OCI-LY1 (cell line): ENCODE results near the gene DHRSX.

Experiments
- H2AFZ ChIP-seq: fragments of 200-600 bp; sonication (generic), shearing (Covaris generic); 2 replicates; pipeline ENCODE4 v1.6.0; 2014; ENCODE audit warnings: antibody characterized with exemption, mild to moderate bottlenecking, low read length
- H3F3A ChIP-seq: fragments of 200-600 bp; sonication (generic), shearing (Covaris generic); 2 replicates; pipeline ENCODE4 v1.6.0; 2014; ENCODE audit warnings: mild to moderate bottlenecking, antibody characterized with exemption, low read length, moderate library complexity; ENCODE audit not compliant: insufficient read depth
- H3K27ac ChIP-seq: fragments of 200-600 bp; sonication (generic); 2 replicates; pipeline ENCODE4 v1.5.1; 2014; ENCODE audit warnings: low read length, mixed run types, mild to moderate bottlenecking, low read depth; ENCODE audit not compliant: poor library complexity, severe bottlenecking
- H3K27me3 ChIP-seq: fragments of 200-600 bp; sonication (generic); 2 replicates; pipeline ENCODE4 v1.6.0; 2014; ENCODE audit warnings: antibody characterized with exemption, mild to moderate bottlenecking, low read length, moderate library complexity; ENCODE audit not compliant: insufficient read depth
- H3K36me3 ChIP-seq: fragments of 200-600 bp; sonication (generic); 2 replicates; pipeline ENCODE4 v1.6.1; 2014; ENCODE audit warnings: mild to moderate bottlenecking, antibody characterized with exemption, low read length, moderate library complexity, mixed read lengths; ENCODE audit not compliant: insufficient read depth
- H3K4me1 ChIP-seq: fragments of 200-600 bp; sonication (generic); 2 replicates; pipeline ENCODE4 v1.5.1; 2014; ENCODE audit warnings: mild to moderate bottlenecking, low read length, moderate library complexity; ENCODE audit not compliant: insufficient read depth, severe bottlenecking
- H3K4me2 ChIP-seq: fragments of 200-600 bp; sonication (generic), shearing (Covaris generic); 2 replicates; pipeline ENCODE4 v1.6.1; 2014; ENCODE audit warnings: low read length
- H3K4me3 ChIP-seq: fragments of 200-600 bp; sonication (generic); 2 replicates; pipeline ENCODE4 v1.5.1; 2014; ENCODE audit warnings: low read length, low read depth, mild to moderate bottlenecking, mixed read lengths; ENCODE audit not compliant: poor library complexity, severe bottlenecking
- H3K79me2 ChIP-seq: fragments of 200-600 bp; shearing (Covaris generic); 2 replicates; pipeline ENCODE4 v1.6.1; 2016; ENCODE audit warnings: mixed run types, low read length, mixed read lengths; ENCODE audit not compliant: insufficient read depth
- H3K9ac ChIP-seq: fragments of 200-600 bp; sonication (generic), shearing (Covaris generic); 2 replicates; pipeline ENCODE4 v1.6.1; 2014; ENCODE audit warnings: mild to moderate bottlenecking, low read length, mixed read lengths
- H3K9me2 ChIP-seq: fragments of 200-600 bp; sonication (generic), shearing (Covaris generic); 2 replicates; pipeline ENCODE4 v1.6.1; 2014; ENCODE audit warnings: low read depth, mild to moderate bottlenecking, low read length, mixed read lengths
- H3K9me3 ChIP-seq: fragments of 200-600 bp; shearing (Covaris generic); 2 replicates; pipeline ENCODE4 v1.6.1; 2014; ENCODE audit warnings: low read length, mixed read lengths
- H4K20me1 ChIP-seq: fragments of 200-600 bp; sonication (generic), shearing (Covaris generic); 2 replicates; pipeline ENCODE4 v1.6.0; 2016; ENCODE audit warnings: mild to moderate bottlenecking, low read length; ENCODE audit not compliant: insufficient read depth
- EZH2 ChIP-seq: fragments of 200-600 bp; sonication (generic), shearing (Covaris generic); IDR thresholded peaks from 2 replicates; pipeline ENCODE4 v1.8.0; 2017; ENCODE audit warnings: borderline replicate concordance, mixed run types, mild to moderate bottlenecking, antibody characterized with exemption, low read length, moderate library complexity, mixed read lengths
- TF ChIP-seq, protein P1 (sequence below): fragments of 200-600 bp; sonication (generic), shearing (Covaris generic); IDR thresholded peaks from 2 replicates; pipeline ENCODE4 v1.5.1; 2017; ENCODE audit warnings: mild to moderate bottlenecking, antibody characterized with exemption, low read length, moderate library complexity, mixed read lengths

DHRSX gene

GRCh38 chrX:2330910-2331309 is 169.9 kb downstream of the DHRSX start:
- no peaks in the 10 kb centered on the region for H3K27me3 ChIP-seq
- H3K4me2 ChIP-seq, result no peak overlapping the region
- no peaks in the 10 kb centered on the region for H4K20me1 ChIP-seq
- H3K27ac ChIP-seq, result no peak overlapping the region
- peaks cover under 1% of the 10 kb centered on the region for H3K4me1 ChIP-seq
- TF ChIP-seq EZH2, result no peak
- TF ChIP-seq, protein P1, sequence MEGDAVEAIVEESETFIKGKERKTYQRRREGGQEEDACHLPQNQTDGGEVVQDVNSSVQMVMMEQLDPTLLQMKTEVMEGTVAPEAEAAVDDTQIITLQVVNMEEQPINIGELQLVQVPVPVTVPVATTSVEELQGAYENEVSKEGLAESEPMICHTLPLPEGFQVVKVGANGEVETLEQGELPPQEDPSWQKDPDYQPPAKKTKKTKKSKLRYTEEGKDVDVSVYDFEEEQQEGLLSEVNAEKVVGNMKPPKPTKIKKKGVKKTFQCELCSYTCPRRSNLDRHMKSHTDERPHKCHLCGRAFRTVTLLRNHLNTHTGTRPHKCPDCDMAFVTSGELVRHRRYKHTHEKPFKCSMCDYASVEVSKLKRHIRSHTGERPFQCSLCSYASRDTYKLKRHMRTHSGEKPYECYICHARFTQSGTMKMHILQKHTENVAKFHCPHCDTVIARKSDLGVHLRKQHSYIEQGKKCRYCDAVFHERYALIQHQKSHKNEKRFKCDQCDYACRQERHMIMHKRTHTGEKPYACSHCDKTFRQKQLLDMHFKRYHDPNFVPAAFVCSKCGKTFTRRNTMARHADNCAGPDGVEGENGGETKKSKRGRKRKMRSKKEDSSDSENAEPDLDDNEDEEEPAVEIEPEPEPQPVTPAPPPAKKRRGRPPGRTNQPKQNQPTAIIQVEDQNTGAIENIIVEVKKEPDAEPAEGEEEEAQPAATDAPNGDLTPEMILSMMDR, result no peak
- H3K9me2 ChIP-seq, result no peaks in the 10 kb centered on the region
- no peak overlapping the region for H2AFZ ChIP-seq
- no peak overlapping the region for H3K4me3 ChIP-seq
- no peaks in the 10 kb centered on the region for H3F3A ChIP-seq
- peaks cover 2% of the 10 kb centered on the region; the same call in 1 of the 2 replicates for H3K36me3 ChIP-seq
- H3K9me3 ChIP-seq, result no peaks in the 10 kb centered on the region
- H3K79me2 ChIP-seq, result no peaks in the 10 kb centered on the region
- no peak overlapping the region for H3K9ac ChIP-seq

DNA sequence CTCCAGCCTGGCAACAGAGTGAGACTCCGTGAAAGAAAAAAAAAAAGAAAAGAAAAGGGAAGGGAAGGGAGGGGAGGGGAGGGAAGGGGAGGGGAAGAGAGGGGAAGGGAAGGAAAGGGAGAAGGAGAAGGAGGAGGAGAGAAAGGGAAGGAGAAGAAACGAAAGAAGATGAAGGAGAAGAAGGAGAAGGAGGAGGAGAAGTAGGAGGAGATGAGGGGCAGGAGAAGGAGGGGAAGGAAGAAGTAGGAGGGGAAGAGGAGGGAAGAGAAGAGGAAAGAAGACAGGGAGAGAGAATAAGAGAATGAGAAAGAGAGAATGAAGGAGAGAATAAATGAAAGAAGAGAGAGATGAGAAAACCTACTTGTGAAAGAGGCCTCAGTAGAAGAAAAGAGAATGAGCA is 170.3 kb downstream of the DHRSX start:
- H3K27me3 ChIP-seq, result no peaks in the 10 kb centered on the region
- H3K36me3 ChIP-seq, result peaks cover 4% of the 10 kb centered on the region; the same call in 1 of the 2 replicates
- no peak overlapping the region for H3K4me3 ChIP-seq
- H3K9me3 ChIP-seq, result no peaks in the 10 kb centered on the region
- H3F3A ChIP-seq, result no peaks in the 10 kb centered on the region
- no peak overlapping the region for H3K27ac ChIP-seq
- TF ChIP-seq EZH2, result no peak
- TF ChIP-seq, protein P1, result no peak
- no peaks in the 10 kb centered on the region for H3K79me2 ChIP-seq
- peaks cover 5% of the 10 kb centered on the region for H3K4me1 ChIP-seq
- no peak overlapping the region for H3K9ac ChIP-seq
- H3K4me2 ChIP-seq, result no peak overlapping the region
- no peaks in the 10 kb centered on the region for H4K20me1 ChIP-seq
- H3K9me2 ChIP-seq, result no peaks in the 10 kb centered on the region
- no peak overlapping the region for H2AFZ ChIP-seq

DNA sequence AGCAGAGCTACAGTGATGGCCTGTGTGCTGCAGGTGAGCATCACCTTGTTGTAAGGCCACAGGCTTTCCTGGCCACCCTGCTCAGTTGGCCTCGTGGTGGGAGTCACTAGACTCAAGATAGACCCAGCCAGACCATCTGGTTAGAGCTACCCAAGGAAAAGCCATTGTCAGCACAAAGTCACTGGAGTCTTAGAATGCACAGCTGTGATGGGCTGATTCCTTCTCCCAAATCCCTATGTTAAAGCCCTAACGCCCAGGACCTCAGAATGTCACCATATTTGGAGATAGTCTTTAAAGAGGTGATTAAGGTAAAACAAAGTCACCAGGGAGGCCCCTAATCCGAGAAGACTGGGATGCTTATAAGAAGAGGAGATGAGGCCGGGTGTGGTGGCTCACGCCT is 173.4 kb downstream of the DHRSX start:
- H3K4me3 ChIP-seq, result no peak overlapping the region
- H3K4me2 ChIP-seq, result no peak overlapping the region
- no peak overlapping the region for H3K9ac ChIP-seq
- peaks cover 15% of the 10 kb centered on the region for H3K4me1 ChIP-seq
- H3K79me2 ChIP-seq, result no peaks in the 10 kb centered on the region
- no peaks in the 10 kb centered on the region for H3K27me3 ChIP-seq
- no peak for TF ChIP-seq EZH2
- TF ChIP-seq, protein P1, result no peak
- H2AFZ ChIP-seq, result no peak overlapping the region
- H3K9me2 ChIP-seq, result no peaks in the 10 kb centered on the region
- peaks cover 4% of the 10 kb centered on the region; the same call in 1 of the 2 replicates for H3K36me3 ChIP-seq
- peak overlapping the region; percentile 25 for H3K27ac ChIP-seq
- H4K20me1 ChIP-seq, result no peaks in the 10 kb centered on the region
- H3K9me3 ChIP-seq, result no peaks in the 10 kb centered on the region
- no peaks in the 10 kb centered on the region for H3F3A ChIP-seq
